Measurements from ENCODE around the gene CDH13.

The CDH13 gene

DNA sequence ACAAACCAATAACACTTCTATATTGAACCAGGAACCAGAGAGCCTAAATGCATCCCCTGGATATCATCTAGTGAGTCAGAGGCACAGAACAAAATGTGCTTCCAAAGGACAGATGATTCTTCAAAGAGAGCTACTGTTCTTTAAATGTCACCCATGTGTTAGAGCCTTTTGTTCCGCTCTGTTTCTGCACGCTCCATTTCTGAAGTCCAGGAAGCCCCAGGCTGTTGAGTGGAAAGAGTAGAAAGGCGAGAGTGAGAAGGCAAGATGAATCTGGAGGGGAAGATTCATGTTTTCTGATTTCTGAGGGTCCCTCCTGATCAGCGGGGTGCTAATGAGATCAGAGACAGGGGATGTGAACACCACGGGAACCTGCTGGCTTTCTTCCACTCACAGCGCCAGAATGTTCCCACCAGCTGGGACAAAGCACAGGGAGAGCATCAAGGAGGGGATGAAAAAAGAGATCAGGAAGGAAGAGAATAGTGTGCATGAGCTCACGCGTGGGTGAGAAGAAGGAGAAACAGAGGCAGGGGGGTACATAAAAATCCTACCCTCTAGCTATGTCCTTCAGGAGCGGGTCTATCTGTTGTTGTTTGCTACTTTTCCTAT is 621.1 kb downstream of the CDH13 start:
- Histone ChIP-seq H3K27me3 (ENCODE audit: control insufficient read depth in 1 of 2, insufficient read depth in 2 of 2, low read length in 2 of 2) (no peaks in the 10 kb centered on the region), H3K9me3 (ENCODE audit: low read length) (no peaks in the 10 kb centered on the region), H3K4me3 (ENCODE audit: low read depth in 1 of 2, low read length in 2 of 2) (no peak overlapping the region), H3K36me3 (ENCODE audit: insufficient read depth, low read length) (no peaks in the 10 kb centered on the region), H3K4me1 (ENCODE audit: insufficient read depth, low read length) (no peaks in the 10 kb centered on the region), H3K27ac (ENCODE audit: low read depth, low read length) (no peak overlapping the region), H3K9ac (ENCODE audit: low read length) (no peak overlapping the region)

- H3K27me3 ChIP-seq (ENCODE audit: control insufficient read depth in 1 of 2, insufficient read depth in 2 of 2, low read length in 2 of 2), result no peaks in the 10 kb centered on the region
- H3K4me1 ChIP-seq (ENCODE audit: insufficient read depth, low read length), result no peaks in the 10 kb centered on the region
- no peak overlapping the region for H3K9ac ChIP-seq (ENCODE audit: low read length)
- no peak overlapping the region for H3K4me3 ChIP-seq (ENCODE audit: low read depth in 1 of 2, low read length in 2 of 2)
- H3K27ac ChIP-seq (ENCODE audit: low read depth, low read length), result no peak overlapping the region
- no peaks in the 10 kb centered on the region for H3K9me3 ChIP-seq (ENCODE audit: low read length)
- H3K36me3 ChIP-seq (ENCODE audit: insufficient read depth, low read length), result no peaks in the 10 kb centered on the region
Observed at GRCh38 chr16:83248735-83249463, 622.1 kb downstream of the CDH13 start.

DNA sequence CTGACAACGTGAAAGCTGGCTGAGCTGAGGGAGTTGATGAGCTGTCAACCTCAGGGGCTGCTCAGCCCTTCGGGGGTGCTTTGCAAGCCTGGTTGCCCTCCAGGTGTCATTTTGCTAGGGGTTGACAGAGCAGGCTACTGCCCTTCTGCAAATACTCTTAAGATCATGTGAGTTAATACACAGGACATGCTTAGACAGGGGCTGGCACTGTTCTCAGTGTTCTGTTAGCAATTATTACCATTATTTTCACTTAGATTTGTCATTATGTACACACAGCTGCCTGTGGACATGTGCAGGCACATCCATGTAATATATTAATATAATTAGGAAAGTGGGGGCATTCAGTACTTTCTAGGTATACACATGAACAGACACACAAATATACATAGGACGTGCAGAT is 626.8 kb downstream of the CDH13 start:
- Histone ChIP-seq H3K9me3 (ENCODE audit: low read length) (no peaks in the 10 kb centered on the region), H3K27me3 (ENCODE audit: control insufficient read depth in 1 of 2, insufficient read depth in 2 of 2, low read length in 2 of 2) (no peaks in the 10 kb centered on the region), H3K9ac (ENCODE audit: low read length) (no peak overlapping the region), H3K4me1 (ENCODE audit: insufficient read depth, low read length) (no peaks in the 10 kb centered on the region), H3K4me3 (ENCODE audit: low read depth in 1 of 2, low read length in 2 of 2) (no peak overlapping the region), H3K27ac (ENCODE audit: low read depth, low read length) (no peak overlapping the region), H3K36me3 (ENCODE audit: insufficient read depth, low read length) (no peaks in the 10 kb centered on the region)

DNA sequence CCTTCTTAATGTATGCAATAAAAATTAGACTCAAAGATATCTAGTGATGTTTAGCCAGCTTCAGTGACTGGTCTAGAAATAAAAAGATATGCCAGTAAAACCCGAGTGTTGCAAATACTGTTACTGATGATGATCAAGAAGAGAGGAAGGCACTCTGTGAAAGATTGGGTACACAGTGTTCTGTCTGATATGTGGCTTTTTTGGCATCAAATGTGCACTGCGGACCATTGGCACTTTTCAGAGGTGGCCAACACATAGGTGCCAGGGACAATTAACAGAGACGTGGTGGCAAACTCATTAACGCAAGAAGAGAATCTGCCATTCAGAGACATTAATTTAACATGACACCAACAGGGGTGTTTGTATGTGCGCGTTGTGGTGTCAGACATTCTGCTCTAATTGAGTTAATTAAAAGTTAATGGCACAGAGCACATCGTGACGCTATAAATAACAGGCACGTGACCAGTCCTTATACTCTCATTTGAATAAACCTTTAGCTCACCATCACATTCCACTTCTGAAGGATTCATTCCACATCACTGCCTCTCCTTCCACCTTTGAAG is 631.7 kb downstream of the CDH13 start:
- Histone ChIP-seq H3K27ac (ENCODE audit: low read depth, low read length) (no peak overlapping the region), H3K4me3 (ENCODE audit: low read depth in 1 of 2, low read length in 2 of 2) (no peak overlapping the region), H3K9ac (ENCODE audit: low read length) (no peak overlapping the region)

GRCh38 chr16:83266848-83267553 is 640.2 kb downstream of the CDH13 start:
- no peak overlapping the region for H3K4me3 ChIP-seq (ENCODE audit: low read depth in 1 of 2, low read length in 2 of 2)
- H3K9ac ChIP-seq (ENCODE audit: low read length), result no peak overlapping the region
- no peak overlapping the region for H3K27ac ChIP-seq (ENCODE audit: low read depth, low read length)
- no peaks in the 10 kb centered on the region for H3K27me3 ChIP-seq (ENCODE audit: control insufficient read depth in 1 of 2, insufficient read depth in 2 of 2, low read length in 2 of 2)
- no peaks in the 10 kb centered on the region for H3K4me1 ChIP-seq (ENCODE audit: insufficient read depth, low read length)
- H3K9me3 ChIP-seq (ENCODE audit: low read length), result no peaks in the 10 kb centered on the region
- H3K36me3 ChIP-seq (ENCODE audit: insufficient read depth, low read length), result no peaks in the 10 kb centered on the region

More for the DNA sequence above, 631.7 kb downstream of the CDH13 start:
- no peaks in the 10 kb centered on the region for H3K9me3 ChIP-seq (ENCODE audit: low read length)
- no peaks in the 10 kb centered on the region for H3K4me1 ChIP-seq (ENCODE audit: insufficient read depth, low read length)
- H3K36me3 ChIP-seq (ENCODE audit: insufficient read depth, low read length), result no peaks in the 10 kb centered on the region
- H3K27me3 ChIP-seq (ENCODE audit: control insufficient read depth in 1 of 2, insufficient read depth in 2 of 2, low read length in 2 of 2), result no peaks in the 10 kb centered on the region

GRCh38 chr16:83268169-83268568 is 641.4 kb downstream of the CDH13 start:
- no peak overlapping the region for H3K27ac ChIP-seq (ENCODE audit: low read depth, low read length)
- no peaks in the 10 kb centered on the region for H3K9me3 ChIP-seq (ENCODE audit: low read length)
- no peaks in the 10 kb centered on the region for H3K27me3 ChIP-seq (ENCODE audit: control insufficient read depth in 1 of 2, insufficient read depth in 2 of 2, low read length in 2 of 2)
- no peak overlapping the region for H3K9ac ChIP-seq (ENCODE audit: low read length)
- no peak overlapping the region for H3K4me3 ChIP-seq (ENCODE audit: low read depth in 1 of 2, low read length in 2 of 2)
- no peaks in the 10 kb centered on the region for H3K36me3 ChIP-seq (ENCODE audit: insufficient read depth, low read length)
- H3K4me1 ChIP-seq (ENCODE audit: insufficient read depth, low read length), result no peaks in the 10 kb centered on the region

GRCh38 chr16:83269048-83269447 is 642.3 kb downstream of the CDH13 start:
- H3K9me3 ChIP-seq (ENCODE audit: low read length), result no peaks in the 10 kb centered on the region
- H3K4me3 ChIP-seq (ENCODE audit: low read depth in 1 of 2, low read length in 2 of 2), result no peak overlapping the region
- H3K27ac ChIP-seq (ENCODE audit: low read depth, low read length), result no peak overlapping the region
- H3K27me3 ChIP-seq (ENCODE audit: control insufficient read depth in 1 of 2, insufficient read depth in 2 of 2, low read length in 2 of 2), result no peaks in the 10 kb centered on the region
- no peak overlapping the region for H3K9ac ChIP-seq (ENCODE audit: low read length)
- H3K36me3 ChIP-seq (ENCODE audit: insufficient read depth, low read length), result no peaks in the 10 kb centered on the region
- no peaks in the 10 kb centered on the region for H3K4me1 ChIP-seq (ENCODE audit: insufficient read depth, low read length)

- H3K4me3 ChIP-seq (ENCODE audit: low read depth in 1 of 2, low read length in 2 of 2), result no peak overlapping the region
- no peaks in the 10 kb centered on the region for H3K9me3 ChIP-seq (ENCODE audit: low read length)
- no peak overlapping the region for H3K27ac ChIP-seq (ENCODE audit: low read depth, low read length)
- H3K4me1 ChIP-seq (ENCODE audit: insufficient read depth, low read length), result no peaks in the 10 kb centered on the region
- no peaks in the 10 kb centered on the region for H3K27me3 ChIP-seq (ENCODE audit: control insufficient read depth in 1 of 2, insufficient read depth in 2 of 2, low read length in 2 of 2)
- H3K36me3 ChIP-seq (ENCODE audit: insufficient read depth, low read length), result no peaks in the 10 kb centered on the region
- no peak overlapping the region for H3K9ac ChIP-seq (ENCODE audit: low read length)
Observed at GRCh38 chr16:83269541-83269940, 642.8 kb downstream of the CDH13 start.

- no peak overlapping the region for H3K27ac ChIP-seq (ENCODE audit: low read depth, low read length)
- no peaks in the 10 kb centered on the region for H3K9me3 ChIP-seq (ENCODE audit: low read length)
- no peak overlapping the region for H3K4me3 ChIP-seq (ENCODE audit: low read depth in 1 of 2, low read length in 2 of 2)
- H3K27me3 ChIP-seq (ENCODE audit: control insufficient read depth in 1 of 2, insufficient read depth in 2 of 2, low read length in 2 of 2), result no peaks in the 10 kb centered on the region
- no peak overlapping the region for H3K9ac ChIP-seq (ENCODE audit: low read length)
- H3K4me1 ChIP-seq (ENCODE audit: insufficient read depth, low read length), result no peaks in the 10 kb centered on the region
- H3K36me3 ChIP-seq (ENCODE audit: insufficient read depth, low read length), result no peaks in the 10 kb centered on the region
Observed at GRCh38 chr16:83270061-83270460, 643.3 kb downstream of the CDH13 start.

- H3K4me1 ChIP-seq (ENCODE audit: insufficient read depth, low read length), result no peaks in the 10 kb centered on the region
- H3K9ac ChIP-seq (ENCODE audit: low read length), result no peak overlapping the region
- H3K4me3 ChIP-seq (ENCODE audit: low read depth in 1 of 2, low read length in 2 of 2), result no peak overlapping the region
- H3K36me3 ChIP-seq (ENCODE audit: insufficient read depth, low read length), result no peaks in the 10 kb centered on the region
- no peak overlapping the region for H3K27ac ChIP-seq (ENCODE audit: low read depth, low read length)
- no peaks in the 10 kb centered on the region for H3K27me3 ChIP-seq (ENCODE audit: control insufficient read depth in 1 of 2, insufficient read depth in 2 of 2, low read length in 2 of 2)
- H3K9me3 ChIP-seq (ENCODE audit: low read length), result no peaks in the 10 kb centered on the region
Observed at GRCh38 chr16:83270640-83271039, 643.9 kb downstream of the CDH13 start.

- H3K27ac ChIP-seq (ENCODE audit: low read depth, low read length), result no peak overlapping the region
- no peaks in the 10 kb centered on the region for H3K36me3 ChIP-seq (ENCODE audit: insufficient read depth, low read length)
- no peaks in the 10 kb centered on the region for H3K9me3 ChIP-seq (ENCODE audit: low read length)
- no peak overlapping the region for H3K4me3 ChIP-seq (ENCODE audit: low read depth in 1 of 2, low read length in 2 of 2)
- no peaks in the 10 kb centered on the region for H3K27me3 ChIP-seq (ENCODE audit: control insufficient read depth in 1 of 2, insufficient read depth in 2 of 2, low read length in 2 of 2)
- no peaks in the 10 kb centered on the region for H3K4me1 ChIP-seq (ENCODE audit: insufficient read depth, low read length)
- no peak overlapping the region for H3K9ac ChIP-seq (ENCODE audit: low read length)
Observed at GRCh38 chr16:83271123-83271522, 644.4 kb downstream of the CDH13 start.

Measured in muscle layer of colon (tissue), 2 donors.